SK-N-SH treated with all-trans-retinoic acid at 6 μM for 48 hours (cell line): ENCODE measurements around the gene TGIF1.
"Not testable (repeated sequence)": the region's sequence is repeated elsewhere in the genome, so short reads cannot be mapped to it uniquely, and the experiment has no call there.

Experiments
- ATAC-seq: fragments of 200-7000 bp; cut with Tn5 transposase; 3 replicates; pipeline ENCODE4 v1.9.1; 2020; ENCODE audit warnings: mild to moderate bottlenecking, moderate library complexity
- BACH2 ChIP-seq: fragments of 250-450 bp; sonication (Bioruptor Pico); IDR thresholded peaks from 2 replicates; pipeline ENCODE4 v1.9.0; 2021; ENCODE audit warnings: mild to moderate bottlenecking, borderline replicate concordance
- CREB5 ChIP-seq: fragments of 250-450 bp; sonication (Bioruptor Pico); IDR thresholded peaks from 2 replicates; pipeline ENCODE4 v1.5.1; 2020; ENCODE audit warnings: low read depth, mild to moderate bottlenecking, moderate library complexity
- CSDC2 ChIP-seq: fragments of 250-450 bp; sonication (Bioruptor Pico); IDR thresholded peaks from 2 replicates; pipeline ENCODE4 v1.5.0; 2020; ENCODE audit warnings: mild to moderate bottlenecking, moderate library complexity
- ESRRG ChIP-seq: fragments of 250-450 bp; sonication (Bioruptor Pico); IDR thresholded peaks from 2 replicates; pipeline ENCODE4 v1.6.1; 2021; ENCODE audit warnings: mild to moderate bottlenecking
- GLIS3 ChIP-seq: fragments of 250-450 bp; sonication (Bioruptor Pico); IDR thresholded peaks from 2 replicates; pipeline ENCODE4 v1.5.0; 2020; ENCODE audit warnings: mild to moderate bottlenecking, moderate library complexity
- ISL1 ChIP-seq: fragments of 250-450 bp; sonication (Bioruptor Pico); IDR thresholded peaks from 2 replicates; pipeline ENCODE4 v2.1.2; 2022; ENCODE audit warnings: mild to moderate bottlenecking, moderate library complexity
- OSR1 ChIP-seq: fragments of 250-450 bp; sonication (Bioruptor Pico); IDR thresholded peaks from 2 replicates; pipeline ENCODE4 v1.8.0; 2022; ENCODE audit warnings: moderate library complexity, mild to moderate bottlenecking, inconsistent platforms
- PATZ1 ChIP-seq: fragments of 250-450 bp; sonication (Bioruptor Pico); IDR thresholded peaks from 2 replicates; pipeline ENCODE4 v1.8.0; 2020; ENCODE audit warnings: mild to moderate bottlenecking, moderate library complexity, borderline replicate concordance
- PPARA ChIP-seq: fragments of 250-450 bp; sonication (Bioruptor Pico); IDR thresholded peaks from 2 replicates; pipeline ENCODE4 v1.5.0; 2020; ENCODE audit warnings: mild to moderate bottlenecking, borderline replicate concordance
- RARB ChIP-seq: fragments of 250-450 bp; sonication (Bioruptor Pico); IDR thresholded peaks from 2 replicates; pipeline ENCODE4 v1.8.0; 2021; ENCODE audit warnings: mild to moderate bottlenecking, moderate library complexity
- SNAI2 ChIP-seq: fragments of 250-450 bp; sonication (Bioruptor Pico); IDR thresholded peaks from 2 replicates; pipeline ENCODE4 v1.5.0; 2020; ENCODE audit warnings: mild to moderate bottlenecking, moderate library complexity
- TOX ChIP-seq: fragments of 250-450 bp; sonication (Bioruptor Pico); IDR thresholded peaks from 2 replicates; pipeline ENCODE4 v1.8.0; 2021; ENCODE audit warnings: mild to moderate bottlenecking, moderate library complexity, borderline replicate concordance
- TSHZ2 ChIP-seq: fragments of 250-450 bp; sonication (Bioruptor Pico); IDR thresholded peaks from 2 replicates; pipeline ENCODE4 v1.5.0; 2020; ENCODE audit warnings: mild to moderate bottlenecking, moderate library complexity
- ZC3H10 ChIP-seq: fragments of 250-450 bp; sonication (Bioruptor Pico); IDR thresholded peaks from 2 replicates; pipeline ENCODE4 v1.5.1; 2021; ENCODE audit warnings: mild to moderate bottlenecking, moderate library complexity
- ZFP3 ChIP-seq: fragments of 250-450 bp; sonication (Bioruptor Pico); IDR thresholded peaks from 2 replicates; pipeline ENCODE4 v1.5.0; 2020; ENCODE audit warnings: mild to moderate bottlenecking, moderate library complexity
- ZFP30 ChIP-seq: fragments of 450-650 bp; formaldehyde crosslinking; IDR thresholded peaks from 2 replicates; pipeline ENCODE4 v1.5.0; 2022; ENCODE audit warnings: mild to moderate bottlenecking, moderate library complexity
- ZNF565 ChIP-seq: fragments of 450-650 bp; formaldehyde crosslinking; conservative IDR thresholded peaks from 2 replicates; pipeline ENCODE4 v1.5.0; 2020; ENCODE audit warnings: low read depth, mild to moderate bottlenecking, moderate library complexity
- ZNF70 ChIP-seq: fragments of 450-650 bp; formaldehyde crosslinking; IDR thresholded peaks from 2 replicates; pipeline ENCODE4 v1.5.0; 2020; ENCODE audit warnings: mild to moderate bottlenecking, moderate library complexity
- ZNF8 ChIP-seq: fragments of 450-650 bp; formaldehyde crosslinking; IDR thresholded peaks from 2 replicates; pipeline ENCODE4 v1.5.0; 2020; ENCODE audit warnings: mild to moderate bottlenecking, moderate library complexity

The TGIF1 gene

GRCh38 chr18:3471141-3471648 lies 21.2 kb downstream of the TGIF1 start:
- no peak for TF ChIP-seq ZNF565 (CRISPR knock-in tag)
- TF ChIP-seq ZNF70 (CRISPR knock-in tag), result no peak
- no peak for TF ChIP-seq ZFP30
- no peak for TF ChIP-seq PATZ1
- no peak for ATAC-seq

- not testable (repeated sequence) for ATAC-seq
Measured at GRCh38 chr18:3472121-3472520, 22.1 kb downstream of the TGIF1 start.

GRCh38 chr18:3472681-3473544 lies 22.9 kb downstream of the TGIF1 start:
- no peak for ATAC-seq
- TF ChIP-seq ZNF70 (CRISPR knock-in tag) (no peak), SNAI2 (CRISPR knock-in tag) (no peak), OSR1 (no peak), ZC3H10 (CRISPR knock-in tag) (no peak), RARB (CRISPR knock-in tag) (no peak), BACH2 (CRISPR knock-in tag) (no peak), ZFP3 (CRISPR knock-in tag) (no peak), PATZ1 (no peak), GLIS3 (no peak)

GRCh38 chr18:3478262-3478978 lies 28.4 kb downstream of the TGIF1 start:
- no peak for ATAC-seq
- TF ChIP-seq CREB5, result no peak
- no peak for TF ChIP-seq PATZ1
- no peak for TF ChIP-seq PPARA (CRISPR knock-in tag)
- TF ChIP-seq CSDC2, result no peak
- no peak for TF ChIP-seq GLIS3
- TF ChIP-seq TOX, result no peak
- no peak for TF ChIP-seq ESRRG

- TF ChIP-seq TSHZ2 (CRISPR knock-in tag) (no peak), ZNF565 (CRISPR knock-in tag) (no peak), PATZ1 (no peak), OSR1 (no peak), RARB (CRISPR knock-in tag) (no peak), ISL1 (no peak), ZC3H10 (CRISPR knock-in tag) (no peak), CREB5 (no peak), ZNF8 (CRISPR knock-in tag) (no peak)
- TF ChIP-seq, all 23 proteins: peak for 0
- no peak for ATAC-seq
Measured at GRCh38 chr18:3479978-3480509, 30.1 kb downstream of the TGIF1 start.
